Muscle layer of colon (tissue), 2 donors: Measurements from ENCODE around the gene TAS2R9.
"Not testable (repeated sequence)": the region's sequence is repeated elsewhere in the genome, so short reads cannot be mapped to it uniquely, and the experiment has no call there.

ENCODE experiments used
- H3K27ac ChIP-seq: one replicate; pipeline ENCODE4 v1.7.0; 2013; ENCODE audit warnings: low read depth, mild to moderate bottlenecking, low read length, moderate library complexity
- H3K27me3 ChIP-seq, 2 donors: one replicate each; pipeline ENCODE4 v1.7.0; 2013; ENCODE audit warnings: low read length in 2 of 2, mild to moderate bottlenecking in 2 of 2; ENCODE audit not compliant: insufficient read depth in 2 of 2, control insufficient read depth in 1 of 2
- H3K36me3 ChIP-seq: one replicate; pipeline ENCODE4 v1.7.0; 2013; ENCODE audit warnings: mild to moderate bottlenecking, low read length; ENCODE audit not compliant: insufficient read depth
- H3K4me1 ChIP-seq: one replicate; pipeline ENCODE4 v1.7.0; 2013; ENCODE audit warnings: mild to moderate bottlenecking, low read length; ENCODE audit not compliant: insufficient read depth
- H3K4me3 ChIP-seq, 2 donors: one replicate each; pipeline ENCODE4 v1.7.0; 2013; ENCODE audit warnings: low read length in 2 of 2, low read depth in 1 of 2, mild to moderate bottlenecking in 1 of 2, moderate library complexity in 1 of 2
- H3K9ac ChIP-seq: one replicate; pipeline ENCODE4 v1.7.0; 2013; ENCODE audit warnings: low read length
- H3K9me3 ChIP-seq: one replicate; pipeline ENCODE4 v1.7.0; 2013; ENCODE audit warnings: mild to moderate bottlenecking, low read length
- donor health status: abdominal sarcoma.
- donor health status: Adenocarcinoma of cecum.

Gene TAS2R9

DNA sequence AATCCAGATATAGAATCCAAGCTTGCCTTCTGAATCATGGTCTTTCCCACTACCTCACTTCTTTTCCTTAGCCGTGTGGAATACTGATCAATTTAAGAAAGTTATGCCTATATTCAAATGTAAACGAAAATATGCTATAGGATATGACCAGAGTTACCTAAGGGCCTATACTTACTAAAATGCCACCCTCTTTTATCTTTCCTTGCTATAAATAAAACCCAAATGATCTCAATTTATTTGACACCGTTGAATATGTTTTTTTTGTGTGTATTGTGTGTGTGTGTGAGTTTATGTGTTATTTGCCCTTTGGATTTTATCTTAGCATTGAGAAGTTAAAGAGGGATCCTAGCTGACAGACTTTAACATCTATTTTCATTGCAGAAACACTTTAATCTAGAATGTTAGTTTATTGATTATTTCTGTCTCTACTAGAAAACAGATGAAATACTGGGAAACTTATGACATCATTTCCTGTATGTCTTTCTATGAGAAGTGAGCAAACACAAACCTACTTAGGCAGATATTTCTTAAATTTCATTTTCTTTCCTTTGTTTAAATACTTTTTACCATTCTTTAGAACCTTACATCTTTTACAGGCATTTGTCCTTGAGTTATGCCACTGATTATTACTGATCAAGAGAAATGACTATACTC lies 2.0 kb upstream of the TAS2R9 start:
- Histone ChIP-seq H3K9ac (no peak overlapping the region), H3K36me3 (no peaks in the 10 kb centered on the region), H3K4me1 (no peaks in the 10 kb centered on the region), H3K27ac (no peak overlapping the region), H3K9me3 (no peaks in the 10 kb centered on the region), H3K27me3 (no peaks in the 10 kb centered on the region), H3K4me3 (no peak overlapping the region)

DNA sequence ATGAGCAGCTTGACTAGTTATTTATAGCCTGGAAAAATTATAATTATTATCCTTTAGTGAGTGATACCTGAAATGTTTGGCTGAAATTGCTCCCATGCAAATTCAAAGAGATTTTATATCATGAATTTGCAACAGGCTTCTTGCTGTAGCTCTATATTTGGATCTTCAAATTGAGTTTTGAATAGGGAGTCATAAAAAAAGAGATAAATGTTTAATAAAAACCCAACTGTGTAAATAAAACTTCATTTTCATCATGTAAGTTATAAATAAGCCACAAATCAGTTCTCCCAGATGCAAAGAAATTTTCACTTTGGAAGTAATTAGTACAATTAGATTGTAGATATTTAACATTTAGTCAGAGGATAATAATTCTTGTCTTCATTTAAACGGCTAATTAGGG lies 2.8 kb downstream of the TAS2R9 start, which contains the start of gene TAS2R8:
Gene TAS2R8 (minus strand): TSS at position 101 of the 400 bp plus-strand sequence. CDS start 306 bp downstream, outside the sequence.
- Histone ChIP-seq H3K9ac (no peak within 1 kb of the TSS), H3K27ac (no peak within 1 kb of the TSS), H3K4me3 (no peak within 1 kb of the TSS), H3K36me3 (no peaks in the 10 kb centered on the region), H3K27me3 (no peaks in the 10 kb centered on the region), H3K9me3 (no peaks in the 10 kb centered on the region), H3K4me1 (no peaks in the 10 kb centered on the region)

DNA sequence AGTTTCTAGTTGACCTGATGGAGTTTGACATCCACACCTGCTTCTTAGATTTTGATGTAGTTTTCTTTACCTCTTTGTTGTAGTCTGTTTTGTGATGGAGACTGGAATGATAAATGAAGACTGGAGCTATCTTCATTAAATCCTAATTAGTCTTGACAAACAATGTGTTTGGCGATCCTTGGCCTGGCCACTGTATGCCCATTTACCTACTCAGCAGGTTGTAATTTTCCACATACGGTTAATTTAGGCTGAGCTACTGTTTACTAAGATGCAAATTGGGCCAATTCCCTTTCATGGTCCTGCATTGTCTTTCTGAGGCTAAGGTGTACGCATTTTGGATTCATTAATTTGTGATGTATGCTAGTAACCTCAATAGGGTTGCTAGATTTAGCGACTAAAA lies 7.4 kb downstream of the TAS2R9 start, which contains the start of gene TAS2R7:
Gene TAS2R7 (minus strand): TSS at position 41 of the 400 bp plus-strand sequence. CDS start 57 bp downstream, outside the sequence.
- Histone ChIP-seq H3K4me3 (no peak within 1 kb of the TSS), H3K4me1 (no peaks in the 10 kb centered on the region), H3K36me3 (no peaks in the 10 kb centered on the region)

DNA sequence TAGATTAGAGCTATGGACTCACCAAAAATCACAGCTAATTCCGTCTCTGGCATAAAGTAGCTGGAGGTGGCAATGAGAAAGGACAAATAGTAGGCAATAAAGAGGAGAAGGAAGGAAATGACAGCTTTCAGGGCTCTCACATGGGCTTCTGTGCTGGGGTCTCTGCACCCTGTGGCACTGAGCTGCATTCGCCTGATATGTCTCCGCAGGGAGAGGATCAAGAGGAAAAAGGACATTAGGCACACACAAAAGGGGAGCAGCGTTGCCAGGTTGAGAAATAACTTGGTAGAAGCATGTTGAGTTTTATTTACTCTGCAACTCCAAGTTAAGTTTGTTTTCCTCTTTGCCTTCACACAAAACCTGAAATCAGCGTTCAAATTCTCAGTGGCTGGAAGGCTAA lies 8.2 kb downstream of the TAS2R9 start:
- no peak overlapping the region for H3K4me3 ChIP-seq
- H3K9me3 ChIP-seq: no peaks in the 10 kb centered on the region
- no peak overlapping the region for H3K9ac ChIP-seq
- H3K27me3 ChIP-seq: no peaks in the 10 kb centered on the region
- H3K4me1 ChIP-seq: no peaks in the 10 kb centered on the region
- no peaks in the 10 kb centered on the region for H3K36me3 ChIP-seq
- no peak overlapping the region for H3K27ac ChIP-seq

More for the DNA sequence above, 7.4 kb downstream of the TAS2R9 start, which contains the start of gene TAS2R7:
- no peak within 1 kb of the TSS for H3K9ac ChIP-seq
- no peaks in the 10 kb centered on the region for H3K27me3 ChIP-seq
- H3K27ac ChIP-seq: no peak within 1 kb of the TSS
- H3K9me3 ChIP-seq: no peaks in the 10 kb centered on the region

DNA sequence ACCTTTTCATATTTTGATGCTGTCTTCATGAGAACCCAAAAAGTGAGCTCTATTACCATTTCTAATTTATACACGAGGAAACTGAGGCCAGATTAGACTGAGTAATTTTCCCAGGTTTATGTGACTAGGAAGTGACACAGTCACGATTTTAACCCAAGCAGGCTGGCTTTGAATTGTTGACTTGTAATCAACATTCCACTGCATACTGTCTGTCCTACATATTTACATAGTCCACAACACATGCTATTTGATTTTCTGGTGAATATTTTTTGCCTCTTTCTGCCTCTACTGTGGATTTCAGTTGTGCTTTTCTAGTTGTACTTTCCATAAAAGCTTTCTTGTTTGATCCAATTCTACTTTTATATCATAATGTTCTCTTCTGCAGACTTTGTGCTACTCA lies 15.7 kb downstream of the TAS2R9 start:
- Histone ChIP-seq H3K36me3 (no peaks in the 10 kb centered on the region), H3K27ac (no peak overlapping the region), H3K27me3 (no peaks in the 10 kb centered on the region), H3K9ac (no peak overlapping the region), H3K9me3 (no peaks in the 10 kb centered on the region), H3K4me1 (no peaks in the 10 kb centered on the region), H3K4me3 (no peak overlapping the region)

DNA sequence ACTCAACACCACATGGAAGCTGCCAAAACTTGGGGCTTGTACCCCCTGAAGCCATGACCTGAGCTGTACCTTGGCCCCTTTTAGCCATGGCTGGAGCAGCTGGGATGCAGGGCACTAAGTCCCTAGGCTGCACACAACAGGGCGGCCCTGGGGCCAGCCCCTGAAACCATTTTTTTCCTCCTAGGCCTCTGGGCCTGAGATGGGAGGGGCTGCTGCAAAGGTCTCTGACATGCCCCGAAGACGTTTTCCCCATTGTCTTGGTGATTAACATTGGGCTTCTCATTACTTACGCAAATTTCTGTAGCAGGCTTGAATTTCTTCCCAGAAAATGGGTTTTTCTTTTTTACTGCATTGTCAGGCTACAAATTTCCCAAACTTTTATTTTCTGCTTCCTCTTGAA lies 18.2 kb downstream of the TAS2R9 start:
- not testable (repeated sequence) for H3K27me3 ChIP-seq, H3K9ac ChIP-seq, H3K27ac ChIP-seq, H3K4me1 ChIP-seq, H3K36me3 ChIP-seq, H3K9me3 ChIP-seq, H3K4me3 ChIP-seq

DNA sequence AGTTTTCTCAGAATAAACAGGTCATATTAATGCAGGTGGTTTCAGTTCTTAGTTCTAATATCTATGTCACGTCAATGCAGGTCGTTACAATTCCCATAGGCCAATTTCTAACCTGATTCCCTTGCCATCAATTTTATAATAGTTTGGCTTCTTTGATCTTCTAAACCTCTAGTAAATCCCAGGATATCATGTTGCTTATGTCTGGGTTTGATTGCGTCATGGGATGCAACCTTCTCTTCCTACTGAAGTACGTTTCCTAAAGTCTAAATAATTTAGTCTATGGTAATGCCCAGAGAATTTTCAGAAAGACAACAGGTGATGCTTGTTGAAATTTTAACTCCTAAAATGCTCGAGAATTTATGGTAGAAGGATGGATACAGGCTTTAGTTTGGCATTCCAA lies 26.7 kb downstream of the TAS2R9 start:
- no peaks in the 10 kb centered on the region for H3K9me3 ChIP-seq
- no peak overlapping the region for H3K27ac ChIP-seq
- no peak overlapping the region for H3K9ac ChIP-seq
- H3K4me1 ChIP-seq: no peaks in the 10 kb centered on the region
- no peak overlapping the region for H3K4me3 ChIP-seq
- H3K27me3 ChIP-seq: no peaks in the 10 kb centered on the region
- H3K36me3 ChIP-seq: no peaks in the 10 kb centered on the region

DNA sequence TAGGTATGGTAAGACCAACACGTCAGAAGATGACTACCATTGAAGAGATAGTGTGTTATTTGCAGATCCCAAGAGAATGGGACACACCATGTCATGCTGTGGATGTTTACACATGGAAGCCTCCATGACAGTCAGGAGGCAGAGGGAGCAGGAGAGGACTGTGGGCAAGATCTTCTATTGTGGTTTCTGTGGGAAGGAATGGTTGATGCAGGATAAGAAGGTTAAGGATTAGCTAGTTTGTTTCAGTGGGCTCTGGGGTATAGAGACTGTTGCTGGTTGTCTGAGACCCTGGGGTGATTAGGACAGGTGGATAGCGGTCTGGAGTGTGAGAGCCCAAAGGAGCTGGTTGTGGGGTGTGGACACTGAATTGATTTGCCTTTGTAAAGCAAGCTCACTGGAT lies 30.9 kb downstream of the TAS2R9 start:
- Histone ChIP-seq H3K9ac (no peak overlapping the region), H3K9me3 (no peaks in the 10 kb centered on the region), H3K36me3 (no peaks in the 10 kb centered on the region), H3K4me3 (no peak overlapping the region), H3K27me3 (no peaks in the 10 kb centered on the region), H3K27ac (no peak overlapping the region), H3K4me1 (no peaks in the 10 kb centered on the region)

DNA sequence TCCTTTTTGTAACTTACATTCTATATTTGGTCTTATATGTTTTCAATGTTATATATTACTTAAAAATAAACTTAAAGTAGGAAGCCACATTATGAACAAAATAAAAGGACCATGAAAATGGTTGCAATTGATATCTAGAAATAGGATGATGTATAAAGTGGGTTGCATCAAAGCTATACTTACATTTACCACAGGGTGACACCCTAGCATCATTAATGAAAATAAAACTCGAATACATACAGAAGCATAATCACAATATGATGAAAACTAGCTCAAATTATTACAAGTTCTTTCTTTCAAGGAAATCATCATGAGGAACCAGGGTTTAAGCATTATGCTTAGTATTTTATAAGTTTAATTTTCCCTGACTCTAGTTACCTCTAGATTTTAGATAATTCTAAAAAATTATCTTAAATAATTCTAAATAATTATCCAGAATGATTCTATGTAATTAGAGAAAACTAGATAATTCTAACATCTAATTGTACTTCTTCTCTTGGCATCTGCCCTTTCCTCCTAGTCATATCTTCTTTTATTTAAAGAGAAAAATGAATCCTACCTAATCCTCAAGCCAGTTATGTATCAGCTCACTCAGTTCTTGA lies 38.7 kb downstream of the TAS2R9 start:
- Histone ChIP-seq H3K27me3 (peaks cover 0 to 3% of the 10 kb centered on the region in 2 donors), H3K27ac (no peak overlapping the region), H3K9ac (no peak overlapping the region), H3K36me3 (no peaks in the 10 kb centered on the region), H3K4me3 (no peak overlapping the region), H3K4me1 (no peaks in the 10 kb centered on the region), H3K9me3 (no peaks in the 10 kb centered on the region)

DNA sequence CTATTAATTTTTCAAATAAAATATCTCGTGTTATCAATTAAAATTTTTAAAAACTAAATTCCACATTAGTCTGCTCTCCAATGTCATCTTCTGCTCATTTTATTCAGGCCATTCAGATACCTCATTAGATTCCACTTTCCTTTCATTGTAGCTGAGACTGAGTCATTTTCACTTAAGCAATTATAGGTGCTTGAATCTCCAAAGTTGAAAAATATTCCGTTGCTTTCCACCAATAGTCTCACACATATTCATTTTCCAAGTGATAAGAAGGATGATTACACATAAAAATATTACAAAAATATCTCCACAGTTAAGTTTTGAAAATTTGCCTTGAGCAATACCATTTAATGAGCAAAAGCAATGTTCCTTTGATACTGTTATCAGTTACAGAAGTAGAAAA lies 50.3 kb downstream of the TAS2R9 start:
- H3K4me1 ChIP-seq: no peaks in the 10 kb centered on the region
- peaks cover 5% of the 10 kb centered on the region for H3K9me3 ChIP-seq
- H3K36me3 ChIP-seq: no peaks in the 10 kb centered on the region
- no peaks in the 10 kb centered on the region for H3K27me3 ChIP-seq
- no peak overlapping the region for H3K27ac ChIP-seq
- no peak overlapping the region for H3K9ac ChIP-seq
- no peak overlapping the region for H3K4me3 ChIP-seq
